ENCODE data around the gene NFRKB.
"Not testable (repeated sequence)": the region's sequence is repeated elsewhere in the genome, so short reads cannot be mapped to it uniquely, and the experiment has no call there.

Gene NFRKB

DNA sequence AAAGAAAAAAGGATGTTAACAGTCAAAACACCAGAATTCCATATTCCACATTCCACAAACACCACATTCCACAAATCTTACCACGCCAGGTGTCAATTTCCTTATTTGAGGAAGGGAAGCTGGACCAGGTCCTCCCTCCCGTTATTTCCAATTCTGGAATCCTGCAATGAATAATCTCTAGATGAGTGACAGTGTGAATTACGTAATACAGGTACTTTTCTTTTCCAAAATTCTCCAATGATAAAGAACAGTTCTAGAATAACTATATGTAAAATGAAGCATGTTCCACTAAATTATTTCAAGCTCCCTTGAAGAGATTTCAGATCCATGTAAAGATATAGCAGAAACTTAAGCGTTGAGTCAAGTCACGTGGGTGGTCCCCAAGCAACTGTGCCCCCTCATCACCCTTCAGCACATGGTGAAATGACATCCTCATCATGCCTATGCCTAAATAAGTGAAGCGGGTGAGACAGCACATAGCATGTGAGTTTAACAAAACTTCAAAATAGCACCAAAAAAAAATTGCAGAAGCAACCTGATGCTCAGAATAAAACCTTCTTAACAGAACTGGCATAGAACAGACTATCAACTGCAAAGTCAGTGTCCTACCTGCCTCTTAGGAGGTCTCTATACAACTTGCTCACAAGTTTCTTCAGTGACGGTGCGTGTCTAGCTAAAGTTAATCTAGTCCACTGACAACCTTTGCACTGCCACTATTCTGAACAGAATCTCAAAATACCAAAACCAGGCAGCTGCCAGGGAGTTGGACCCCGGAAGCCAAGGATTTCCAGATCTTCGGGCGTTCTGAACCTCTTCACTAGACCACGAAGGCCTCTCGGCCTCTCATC, 876 bp downstream of the NFRKB start:
- DNase-seq (ENCODE audit: low read depth): no peak

DNA sequence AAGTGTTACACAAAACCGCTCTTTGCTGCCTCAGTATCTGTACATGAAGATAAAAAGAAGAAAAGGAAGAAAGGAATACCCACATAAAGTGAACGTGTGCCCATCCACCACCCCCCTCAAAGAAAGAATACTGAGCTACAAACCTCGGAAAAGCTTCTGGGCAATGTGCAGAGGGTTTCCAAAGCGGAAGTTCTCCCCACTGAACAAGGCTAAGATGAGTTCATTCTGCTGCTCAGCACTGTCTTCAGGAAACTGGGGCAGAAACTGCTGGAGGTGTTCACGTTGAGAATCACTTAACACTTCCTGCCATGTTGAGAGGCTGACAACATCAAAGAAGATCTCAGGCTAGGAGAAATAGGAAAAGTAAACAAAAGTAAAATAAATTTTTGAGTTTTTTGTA, 6.9 kb downstream of the NFRKB start:
- no peak for DNase-seq (ENCODE audit: low read depth)

DNA sequence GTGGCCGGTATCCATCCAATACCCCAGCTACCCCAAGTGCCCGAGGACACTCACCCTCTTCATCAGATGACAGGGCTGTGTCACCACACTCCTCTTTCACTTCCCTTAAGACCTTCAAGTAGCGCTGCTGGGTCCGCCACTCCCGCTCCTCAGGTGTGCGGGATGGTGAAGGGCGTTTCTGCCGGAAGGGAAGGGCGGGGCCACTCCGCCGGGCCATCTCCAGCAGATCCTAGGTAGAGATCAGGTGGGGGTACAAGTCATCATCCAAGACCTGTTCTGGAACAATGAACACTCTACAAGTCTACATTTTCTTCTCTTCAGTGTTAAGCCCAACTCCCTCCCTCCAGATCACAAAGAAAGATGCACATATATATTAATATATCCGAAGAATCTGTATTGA, 10.0 kb downstream of the NFRKB start:
- DNase-seq (ENCODE audit: low read depth): no peak

- no peak for DNase-seq (ENCODE audit: low read depth)
These were observed 10.8 kb downstream of the NFRKB start for GRCh38 chr11:129884581-129884980.

- no peak for DNase-seq (ENCODE audit: low read depth)
These were observed 13.7 kb downstream of the NFRKB start for GRCh38 chr11:129881570-129882170.

GRCh38 chr11:129880311-129880710, 15.1 kb downstream of the NFRKB start:
- DNase-seq (ENCODE audit: low read depth): no peak

GRCh38 chr11:129871914-129872313, 23.5 kb downstream of the NFRKB start:
- DNase-seq (ENCODE audit: low read depth): no peak

DNA sequence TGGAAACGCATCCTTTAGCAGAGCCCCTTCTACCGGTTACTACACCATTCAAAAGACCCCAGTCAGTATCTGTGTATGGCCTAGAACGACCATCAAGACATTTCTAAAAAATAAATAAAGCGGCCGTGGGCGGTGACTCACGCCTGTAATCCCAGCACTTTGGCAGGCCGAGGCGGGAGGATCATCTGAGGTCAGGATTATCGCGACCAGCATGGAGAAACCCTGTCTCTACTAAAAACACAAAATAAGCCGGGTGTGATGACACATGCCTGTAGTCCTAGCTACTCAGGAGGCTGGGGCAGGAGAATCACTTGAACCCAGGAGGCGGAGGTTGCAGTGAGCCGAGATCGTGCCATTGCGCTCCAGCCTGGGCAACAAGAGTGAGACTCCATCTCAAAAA, 26.8 kb downstream of the NFRKB start:
- not testable (repeated sequence) for DNase-seq (ENCODE audit: low read depth)

DNA sequence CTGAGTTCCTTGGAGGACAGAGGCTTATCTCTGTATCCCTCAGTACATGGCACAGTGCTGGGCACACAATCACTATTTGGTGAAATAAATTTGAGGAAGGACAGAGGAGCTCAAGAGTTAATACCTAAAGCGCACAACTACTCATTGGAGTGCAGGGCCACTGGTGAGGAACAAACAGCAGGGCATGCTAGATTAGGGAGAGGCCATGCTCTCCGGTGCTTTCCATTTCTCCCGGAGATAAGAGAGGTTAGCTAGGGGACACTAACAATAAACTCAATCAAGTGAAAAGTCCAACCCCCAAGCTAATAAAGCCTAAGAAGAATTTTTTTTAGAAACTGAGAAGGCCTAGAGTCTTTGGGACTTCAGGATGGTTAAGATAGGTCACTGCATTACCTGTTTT, 29.1 kb downstream of the NFRKB start:
- DNase-seq (ENCODE audit: low read depth): no peak

DNA sequence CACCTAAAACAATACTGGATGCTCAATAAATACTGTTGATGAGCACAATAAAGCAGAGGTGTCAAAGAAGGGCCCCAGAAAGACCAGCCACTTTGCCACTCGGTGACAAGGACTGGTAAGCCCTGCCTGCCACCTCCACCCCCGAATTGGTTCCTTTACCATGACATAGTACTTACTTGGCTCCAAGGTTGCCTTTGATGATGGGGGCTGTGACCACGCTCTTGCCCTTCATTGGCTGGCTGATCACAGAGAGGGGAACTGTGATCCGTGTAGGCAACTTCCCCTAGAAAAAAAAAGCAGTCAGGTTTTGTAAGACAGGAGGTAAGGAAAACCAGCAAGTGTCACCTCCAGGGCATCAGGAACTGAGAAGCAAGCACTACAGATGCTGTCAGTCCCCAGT, 29.7 kb downstream of the NFRKB start:
- no peak for DNase-seq (ENCODE audit: low read depth)

DNA sequence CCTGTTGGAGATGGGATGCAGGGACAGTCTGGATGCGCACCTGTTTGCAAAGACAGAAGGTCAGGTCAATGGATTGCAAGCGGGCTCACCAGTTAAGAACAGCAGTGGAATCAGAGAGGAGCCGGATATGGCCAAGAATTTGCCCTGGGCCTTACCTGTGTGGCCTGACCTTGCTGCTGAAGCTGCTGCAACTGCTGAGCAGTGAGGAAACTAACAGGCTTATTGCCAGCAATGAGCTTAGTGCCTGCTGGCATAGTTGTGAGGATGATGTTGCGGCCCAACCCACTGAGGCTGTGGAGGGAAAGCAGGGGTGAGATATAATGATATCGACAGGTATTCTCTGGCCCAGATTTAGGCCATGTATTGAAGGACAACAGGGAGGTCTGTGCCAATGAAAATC, 30.6 kb downstream of the NFRKB start:
- DNase-seq (ENCODE audit: low read depth): no peak

DNA sequence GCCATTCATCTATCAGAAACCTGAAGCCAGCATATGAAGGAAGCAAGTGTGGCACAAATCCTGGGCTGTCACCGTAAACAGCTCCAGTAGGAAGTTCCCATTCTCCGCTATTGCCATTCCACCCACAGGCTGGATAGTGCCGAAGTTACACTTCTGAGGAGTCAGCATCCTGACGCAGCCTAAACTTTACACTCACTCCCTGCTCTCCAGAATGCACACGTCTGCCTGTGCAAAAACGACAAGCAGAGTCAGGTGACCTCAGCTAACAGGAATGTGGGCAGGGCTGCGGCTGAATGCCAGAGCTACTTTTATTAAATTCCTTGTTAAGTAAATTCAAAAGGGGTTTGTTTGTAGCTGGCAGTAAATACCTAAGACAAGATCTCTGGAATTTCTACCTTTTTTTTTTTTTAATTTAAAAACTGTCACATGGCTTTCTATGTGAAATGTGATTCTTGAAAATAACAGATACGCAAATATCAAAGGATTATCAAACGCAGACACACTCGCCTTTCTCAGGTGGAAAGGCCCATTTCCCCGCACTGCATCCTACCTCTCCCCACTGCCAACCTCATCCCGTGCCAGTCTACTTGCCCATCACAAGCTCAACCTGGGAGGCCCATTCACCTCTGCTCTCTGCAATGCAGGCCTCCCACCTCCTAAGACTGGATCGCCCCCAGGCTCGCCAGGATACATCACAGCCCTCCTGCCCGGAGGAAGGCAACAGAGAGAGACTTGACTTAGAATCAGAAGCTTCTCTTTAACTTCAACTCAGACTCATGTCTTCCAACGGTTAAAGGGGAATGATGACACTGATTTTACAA, 33.5 kb downstream of the NFRKB start:
- DNase-seq (ENCODE audit: low read depth): peak; percentile 75

GRCh38 chr11:129856036-129856435, 39.3 kb downstream of the NFRKB start:
- DNase-seq (ENCODE audit: low read depth): no peak

DNA sequence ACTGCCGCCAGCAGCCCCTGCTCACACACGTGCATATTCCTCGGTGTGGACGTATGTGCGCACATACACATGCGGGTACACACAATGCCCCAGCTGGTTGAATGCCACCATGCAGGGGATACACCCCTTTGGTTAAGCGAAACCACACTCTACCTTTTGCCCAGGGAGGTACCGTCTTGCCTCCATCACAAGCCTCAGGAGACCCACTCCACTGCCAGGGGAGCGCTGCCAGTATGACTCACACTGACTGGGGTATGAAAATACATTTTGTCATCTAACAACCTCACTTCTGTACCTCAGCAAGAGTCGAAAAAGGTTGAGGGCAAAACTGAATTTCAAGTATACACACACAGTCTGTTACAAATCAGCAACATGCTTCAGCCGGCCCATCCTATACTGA, 40.3 kb downstream of the NFRKB start:
- DNase-seq (ENCODE audit: low read depth): no peak

DNA sequence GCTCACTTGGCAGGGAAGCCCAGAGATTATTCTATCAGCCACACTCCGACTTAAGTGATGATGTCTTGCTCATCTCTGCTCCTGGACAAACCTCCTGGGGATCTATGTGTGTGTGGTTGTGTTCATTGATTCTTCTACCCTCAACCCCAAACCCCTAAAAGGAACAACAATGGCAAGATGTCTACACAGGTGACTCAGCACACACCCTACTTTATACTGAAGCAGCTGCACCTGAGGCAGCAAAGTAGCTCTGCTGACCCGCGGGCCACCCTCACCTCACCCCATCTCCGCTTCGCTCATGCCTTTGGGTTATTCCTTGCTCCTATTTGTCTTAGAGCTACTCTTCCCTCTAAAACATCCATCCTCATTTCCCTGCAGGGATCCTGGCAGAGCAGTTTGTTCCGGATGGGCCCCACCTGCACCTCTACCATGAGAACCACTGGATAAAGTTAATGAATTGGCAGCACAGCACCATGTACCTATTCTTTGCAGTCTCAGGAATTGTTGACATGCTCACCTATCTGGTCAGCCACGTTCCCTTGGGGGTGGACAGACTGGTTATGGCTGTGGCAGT, 41.1 kb downstream of the NFRKB start:
- no peak for DNase-seq (ENCODE audit: low read depth)

DNA sequence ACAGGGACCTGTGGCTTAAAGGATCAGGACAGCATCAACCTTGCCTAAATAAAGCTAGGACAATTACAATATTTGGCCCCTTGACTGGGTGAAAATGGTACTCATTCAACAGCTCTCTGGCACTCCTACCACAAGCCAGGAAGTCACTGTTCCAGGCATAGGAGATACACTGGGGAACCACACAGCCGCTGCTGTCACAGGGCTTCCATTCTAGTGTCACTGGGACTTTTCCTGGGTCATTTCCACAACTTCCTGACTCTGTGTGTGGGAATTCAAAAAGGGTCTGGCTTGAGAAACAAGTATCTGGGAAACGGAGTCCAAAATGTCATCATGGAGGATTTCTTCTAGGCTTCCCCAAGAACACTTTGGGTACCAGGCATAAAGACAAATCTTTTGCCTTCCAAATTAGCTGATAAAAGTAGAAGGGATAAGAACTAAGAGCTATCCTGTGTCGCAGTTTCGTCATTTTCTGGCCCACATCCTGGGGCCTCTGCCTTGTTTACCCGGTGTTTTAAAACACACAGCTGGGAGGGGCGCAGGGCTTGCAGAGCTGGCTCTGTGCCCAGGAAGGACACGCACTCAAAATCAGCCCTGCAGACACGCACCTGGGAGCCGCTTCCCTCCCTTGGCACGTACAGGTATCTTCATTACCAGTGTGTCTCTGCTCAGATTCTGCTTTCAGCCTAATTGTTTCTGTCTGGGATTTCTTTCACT, 41.7 kb downstream of the NFRKB start:
- DNase-seq (ENCODE audit: low read depth): peak; percentile 18

GRCh38 chr11:129852125-129852740, 43.1 kb downstream of the NFRKB start:
- no peak for DNase-seq (ENCODE audit: low read depth)

DNA sequence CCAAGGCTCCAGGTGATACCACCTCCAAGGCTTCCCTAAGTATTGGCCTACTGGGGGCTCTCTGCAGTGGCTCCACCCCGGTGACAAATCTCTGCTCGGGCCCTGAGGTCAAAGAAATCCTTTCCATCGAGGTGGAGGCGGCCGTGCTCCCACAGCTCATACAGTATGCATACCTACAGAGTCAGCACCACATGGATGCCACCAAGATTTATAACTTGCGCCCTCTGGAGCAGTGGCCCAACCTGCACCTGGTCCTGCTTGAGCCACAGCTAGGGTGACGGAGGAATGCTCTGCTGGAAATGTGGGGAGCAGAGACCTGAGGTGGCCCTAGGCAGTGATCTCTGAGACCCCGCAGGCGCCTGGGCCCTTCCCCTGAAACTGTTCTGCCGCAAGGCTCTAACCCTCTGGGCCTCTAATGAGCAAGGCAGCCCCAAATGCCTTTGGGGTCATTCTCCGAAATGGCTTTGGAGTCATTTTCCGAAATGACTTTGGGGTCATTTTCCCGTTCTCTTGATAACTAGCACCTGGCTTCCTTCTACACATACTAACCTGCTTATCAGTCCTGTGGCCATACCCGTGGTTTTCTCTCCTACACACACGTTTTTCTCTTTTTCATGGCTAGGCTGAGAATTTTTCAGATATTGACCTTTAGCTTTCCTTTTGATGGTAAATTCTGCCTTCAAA, 45.8 kb downstream of the NFRKB start:
- no peak for DNase-seq (ENCODE audit: low read depth)

GRCh38 chr11:129847361-129847760, 48.0 kb downstream of the NFRKB start:
- DNase-seq (ENCODE audit: low read depth): not testable (repeated sequence)

- DNase-seq (ENCODE audit: low read depth): peak; percentile 75
These were observed 48.7 kb downstream of the NFRKB start for GRCh38 chr11:129846508-129847335.

Measured in fibroblast of gingiva (primary cell).